ENCODE data around the gene AP3D1.

The AP3D1 gene

DNA sequence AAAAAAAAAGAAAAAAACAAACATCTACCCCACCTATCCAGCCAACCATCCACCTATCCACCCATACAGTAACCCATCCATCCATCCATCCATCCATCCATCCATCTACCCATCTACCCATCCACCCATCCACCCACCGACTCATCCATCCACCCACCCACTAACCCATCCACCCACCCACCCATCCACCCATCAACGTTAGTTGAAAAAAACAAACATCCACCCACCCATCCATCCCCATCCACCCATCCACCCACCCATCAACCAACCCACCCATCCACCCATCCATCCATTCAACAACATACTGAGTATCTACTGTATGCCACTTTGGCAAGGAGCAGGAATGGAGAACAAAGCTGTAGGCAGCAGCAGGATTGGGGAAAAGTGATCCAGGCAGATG is 6.1 kb upstream of the AP3D1 start:
- H3K27ac ChIP-seq (ENCODE audit: low read depth, low read length) = no peak overlapping the region
- H3K36me3 ChIP-seq (ENCODE audit: control insufficient read depth in 5 of 5, insufficient read depth in 5 of 5, low read length in 5 of 5) = no peaks in the 10 kb centered on the region
- H3K9ac ChIP-seq (ENCODE audit: low read length in 5 of 5) = no peak overlapping the region
- no peaks in the 10 kb centered on the region for H3K27me3 ChIP-seq (ENCODE audit: control insufficient read depth in 5 of 5, insufficient read depth in 4 of 5, low read length in 5 of 5)
- no peaks in the 10 kb centered on the region for H3K9me3 ChIP-seq (ENCODE audit: control insufficient read depth in 5 of 5, low read length in 5 of 5)
- no peaks in the 10 kb centered on the region for H3K4me1 ChIP-seq (ENCODE audit: control insufficient read depth in 5 of 5, insufficient read depth in 5 of 5, low read length in 5 of 5)
- H3K4me3 ChIP-seq (ENCODE audit: low read depth in 1 of 5, low read length in 5 of 5) = no peak overlapping the region

DNA sequence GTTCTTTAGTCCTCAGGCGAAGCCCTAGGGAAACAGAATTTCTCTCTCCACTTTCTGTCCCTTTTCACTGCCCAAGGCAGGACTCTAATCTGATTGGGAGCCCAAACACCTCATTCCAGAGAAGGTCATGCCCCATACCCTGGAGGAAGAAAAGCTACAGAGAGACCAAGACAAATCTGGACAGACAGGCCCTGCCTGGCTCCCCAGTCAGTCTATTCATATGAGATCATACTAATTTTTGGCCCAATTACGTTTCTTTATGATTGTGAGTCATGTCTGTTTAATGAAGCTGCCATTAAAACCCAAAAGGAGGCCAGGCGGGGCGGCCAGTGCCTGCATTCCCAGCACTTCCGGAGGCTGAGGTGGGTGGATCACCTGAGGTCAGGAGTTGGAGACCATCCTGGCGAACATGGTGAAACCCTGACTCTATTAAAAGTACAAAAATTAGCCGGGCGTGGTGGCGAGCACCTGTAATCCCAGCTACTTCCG is 3.3 kb upstream of the AP3D1 start:
- H3K27me3 ChIP-seq (ENCODE audit: control insufficient read depth in 5 of 5, insufficient read depth in 4 of 5, low read length in 5 of 5) = peaks cover 0 to 4% (median 0%) of the 10 kb centered on the region in 5 donors
- H3K4me1 ChIP-seq (ENCODE audit: control insufficient read depth in 5 of 5, insufficient read depth in 5 of 5, low read length in 5 of 5) = peaks cover 11 to 21% (median 19%) of the 10 kb centered on the region in 5 donors
- H3K9ac ChIP-seq (ENCODE audit: low read length in 5 of 5) = no peak overlapping the region
- no peaks in the 10 kb centered on the region for H3K9me3 ChIP-seq (ENCODE audit: control insufficient read depth in 5 of 5, low read length in 5 of 5)
- H3K27ac ChIP-seq (ENCODE audit: low read depth, low read length) = no peak overlapping the region
- H3K4me3 ChIP-seq (ENCODE audit: low read depth in 1 of 5, low read length in 5 of 5) = no peak overlapping the region
- H3K36me3 ChIP-seq (ENCODE audit: control insufficient read depth in 5 of 5, insufficient read depth in 5 of 5, low read length in 5 of 5) = no peaks in the 10 kb centered on the region

DNA sequence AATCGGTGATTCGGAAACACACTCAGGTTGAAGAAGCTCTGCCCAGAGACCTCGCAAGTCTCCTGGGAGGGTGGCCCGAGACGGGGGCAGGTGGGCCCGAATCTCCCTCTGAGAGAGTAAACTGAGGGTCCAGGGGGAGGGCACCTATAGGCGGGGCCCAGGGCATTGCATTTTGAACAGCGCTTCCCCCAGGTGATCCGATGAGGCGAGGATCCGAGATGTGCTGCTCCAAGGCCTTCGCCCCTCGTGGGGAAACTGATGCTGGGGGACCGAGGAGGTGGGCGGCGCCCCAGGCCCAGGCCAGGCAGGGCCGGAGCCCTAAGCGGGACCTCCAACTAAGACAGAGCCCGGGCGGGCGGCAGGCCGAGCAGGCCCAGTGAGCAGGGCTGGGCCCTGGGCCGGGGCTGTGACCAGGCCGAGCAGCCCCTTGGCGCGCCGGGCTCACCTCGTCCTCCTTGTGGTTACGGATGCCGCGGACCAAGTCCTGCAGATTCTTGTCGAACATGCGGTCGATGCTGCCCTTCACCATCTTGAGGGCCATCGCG is 500 bp downstream of the AP3D1 start:
- peak overlapping the region; percentile 61 to 95 (median 93) for H3K4me3 ChIP-seq (ENCODE audit: low read depth in 1 of 5, low read length in 5 of 5)
- peak overlapping the region; percentile 84 for H3K27ac ChIP-seq (ENCODE audit: low read depth, low read length)
- peaks cover 0 to 4% (median 0%) of the 10 kb centered on the region in 5 donors for H3K27me3 ChIP-seq (ENCODE audit: control insufficient read depth in 5 of 5, insufficient read depth in 4 of 5, low read length in 5 of 5)
- no peaks in the 10 kb centered on the region for H3K9me3 ChIP-seq (ENCODE audit: control insufficient read depth in 5 of 5, low read length in 5 of 5)
- H3K9ac ChIP-seq (ENCODE audit: low read length in 5 of 5) = peak overlapping the region; percentile 81 to 99 (median 97)
- H3K36me3 ChIP-seq (ENCODE audit: control insufficient read depth in 5 of 5, insufficient read depth in 5 of 5, low read length in 5 of 5) = peaks cover 0 to 2% (median 0%) of the 10 kb centered on the region in 5 donors
- H3K4me1 ChIP-seq (ENCODE audit: control insufficient read depth in 5 of 5, insufficient read depth in 5 of 5, low read length in 5 of 5) = peaks cover 12 to 39% (median 32%) of the 10 kb centered on the region in 5 donors

DNA sequence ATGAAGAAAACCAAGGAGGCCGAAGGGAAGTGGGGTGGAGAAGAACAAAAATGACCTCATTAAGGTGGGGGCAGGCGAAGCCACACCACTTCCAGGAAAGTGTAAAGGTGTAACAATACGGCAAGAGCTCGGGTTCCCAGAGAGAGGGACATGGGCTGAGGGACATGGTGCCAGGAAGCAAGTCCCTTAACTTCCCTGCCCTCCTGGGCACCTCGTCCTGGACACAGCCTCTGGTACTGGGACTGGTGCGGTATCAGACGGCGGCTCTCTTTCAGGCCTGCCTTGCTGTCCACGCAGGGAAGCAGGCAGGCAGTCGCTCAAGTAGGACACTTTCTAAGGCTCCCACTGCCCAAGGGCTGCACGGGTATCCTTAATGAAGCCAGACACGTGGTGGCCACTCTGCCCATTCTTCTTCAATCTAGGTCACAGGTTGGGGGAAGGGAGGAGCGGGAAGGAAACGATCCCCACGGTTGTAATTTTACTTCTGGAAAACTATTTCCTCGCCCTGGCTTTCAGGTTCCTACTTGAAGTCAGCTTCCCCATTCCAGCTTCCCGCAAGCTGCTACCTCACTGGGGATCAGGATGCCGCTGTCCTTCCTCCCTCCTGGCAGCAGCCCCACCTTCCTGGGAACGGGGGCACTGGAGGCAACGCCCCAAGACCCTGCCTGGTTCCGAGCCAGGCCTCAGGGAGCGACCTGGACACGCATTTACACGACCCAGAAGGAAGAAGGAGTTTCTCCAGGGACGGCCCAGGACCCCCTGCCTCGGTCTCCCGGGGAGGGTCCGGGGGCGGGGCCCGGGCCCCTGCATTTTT is 1.2 kb downstream of the AP3D1 start:
- Histone ChIP-seq H3K27me3 (ENCODE audit: control insufficient read depth in 5 of 5, insufficient read depth in 4 of 5, low read length in 5 of 5) (peaks cover 0 to 4% (median 0%) of the 10 kb centered on the region in 5 donors), H3K4me3 (ENCODE audit: low read depth in 1 of 5, low read length in 5 of 5) (peak overlapping the region; percentile 74 to 95 (median 93)), H3K4me1 (ENCODE audit: control insufficient read depth in 5 of 5, insufficient read depth in 5 of 5, low read length in 5 of 5) (peaks cover 12 to 39% (median 32%) of the 10 kb centered on the region in 5 donors), H3K36me3 (ENCODE audit: control insufficient read depth in 5 of 5, insufficient read depth in 5 of 5, low read length in 5 of 5) (peaks cover 0 to 3% (median 3%) of the 10 kb centered on the region in 5 donors), H3K9ac (ENCODE audit: low read length in 5 of 5) (peak overlapping the region; percentile 81 to 99 (median 97)), H3K9me3 (ENCODE audit: control insufficient read depth in 5 of 5, low read length in 5 of 5) (no peaks in the 10 kb centered on the region), H3K27ac (ENCODE audit: low read depth, low read length) (peak overlapping the region; percentile 84)

DNA sequence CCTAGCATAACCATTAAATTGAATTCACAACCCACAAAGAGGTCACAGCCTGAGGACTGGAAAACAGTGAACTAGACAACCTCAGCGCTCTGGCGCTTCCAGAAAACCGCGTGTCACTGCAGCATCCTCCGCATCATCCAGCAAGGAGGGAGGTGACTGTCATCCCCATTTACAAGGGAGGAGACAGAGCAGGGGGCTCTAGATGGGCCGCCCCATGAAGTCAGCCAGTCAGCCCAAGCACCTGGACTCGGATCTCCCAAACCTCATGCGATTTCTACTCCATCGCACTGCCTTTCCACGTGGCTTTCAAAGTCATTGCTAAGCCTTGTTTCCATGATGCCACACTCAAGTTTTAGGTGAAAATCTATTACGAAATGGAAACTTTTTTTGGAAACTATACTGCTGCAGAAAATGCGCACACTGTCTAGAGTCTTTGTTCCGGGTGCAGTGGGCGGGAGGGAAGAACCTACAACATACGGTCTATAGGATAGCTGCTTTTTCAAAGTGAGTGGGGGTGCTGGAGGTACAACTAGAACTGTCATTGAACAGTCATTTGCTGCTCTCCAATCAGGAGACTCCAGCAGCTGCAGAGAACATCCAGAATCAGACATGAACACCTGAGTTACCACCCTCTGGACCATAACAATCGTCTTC is 2.8 kb downstream of the AP3D1 start:
- H3K9ac ChIP-seq (ENCODE audit: low read length in 5 of 5) = peak overlapping the region in 1 of 5 donors; percentile 47
- H3K9me3 ChIP-seq (ENCODE audit: control insufficient read depth in 5 of 5, low read length in 5 of 5) = no peaks in the 10 kb centered on the region
- peaks cover 0 to 13% (median 6%) of the 10 kb centered on the region in 5 donors for H3K36me3 ChIP-seq (ENCODE audit: control insufficient read depth in 5 of 5, insufficient read depth in 5 of 5, low read length in 5 of 5)
- H3K4me1 ChIP-seq (ENCODE audit: control insufficient read depth in 5 of 5, insufficient read depth in 5 of 5, low read length in 5 of 5) = peaks cover 12 to 39% (median 32%) of the 10 kb centered on the region in 5 donors
- no peak overlapping the region for H3K4me3 ChIP-seq (ENCODE audit: low read depth in 1 of 5, low read length in 5 of 5)
- no peak overlapping the region for H3K27ac ChIP-seq (ENCODE audit: low read depth, low read length)
- H3K27me3 ChIP-seq (ENCODE audit: control insufficient read depth in 5 of 5, insufficient read depth in 4 of 5, low read length in 5 of 5) = peaks cover 0 to 4% (median 0%) of the 10 kb centered on the region in 5 donors

DNA sequence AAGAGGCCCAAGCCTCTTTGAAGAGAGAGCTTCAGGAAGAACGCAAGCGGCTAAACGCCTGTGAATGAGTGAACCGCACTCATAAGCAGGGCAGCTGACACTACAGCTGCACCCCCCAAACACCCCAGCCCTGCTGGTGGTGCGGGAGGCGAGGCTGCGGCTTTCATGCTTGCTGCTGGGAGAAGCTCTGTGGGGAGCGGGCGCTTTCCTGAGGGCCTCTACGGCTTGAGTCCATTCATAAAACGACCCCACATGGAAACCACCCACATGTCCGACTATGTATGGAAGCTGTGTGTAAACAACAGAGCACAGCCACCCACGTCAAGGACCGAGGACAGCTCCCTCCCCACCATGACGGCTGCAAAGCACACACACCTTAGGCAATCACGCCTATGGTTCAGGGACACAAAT is 5.5 kb downstream of the AP3D1 start:
- Histone ChIP-seq H3K9me3 (ENCODE audit: control insufficient read depth in 5 of 5, low read length in 5 of 5) (no peaks in the 10 kb centered on the region), H3K4me1 (ENCODE audit: control insufficient read depth in 5 of 5, insufficient read depth in 5 of 5, low read length in 5 of 5) (peaks cover 8 to 31% (median 25%) of the 10 kb centered on the region in 5 donors), H3K9ac (ENCODE audit: low read length in 5 of 5) (no peak overlapping the region), H3K27ac (ENCODE audit: low read depth, low read length) (no peak overlapping the region), H3K4me3 (ENCODE audit: low read depth in 1 of 5, low read length in 5 of 5) (no peak overlapping the region), H3K36me3 (ENCODE audit: control insufficient read depth in 5 of 5, insufficient read depth in 5 of 5, low read length in 5 of 5) (peaks cover 0 to 13% (median 6%) of the 10 kb centered on the region in 5 donors), H3K27me3 (ENCODE audit: control insufficient read depth in 5 of 5, insufficient read depth in 4 of 5, low read length in 5 of 5) (no peaks in the 10 kb centered on the region)

DNA sequence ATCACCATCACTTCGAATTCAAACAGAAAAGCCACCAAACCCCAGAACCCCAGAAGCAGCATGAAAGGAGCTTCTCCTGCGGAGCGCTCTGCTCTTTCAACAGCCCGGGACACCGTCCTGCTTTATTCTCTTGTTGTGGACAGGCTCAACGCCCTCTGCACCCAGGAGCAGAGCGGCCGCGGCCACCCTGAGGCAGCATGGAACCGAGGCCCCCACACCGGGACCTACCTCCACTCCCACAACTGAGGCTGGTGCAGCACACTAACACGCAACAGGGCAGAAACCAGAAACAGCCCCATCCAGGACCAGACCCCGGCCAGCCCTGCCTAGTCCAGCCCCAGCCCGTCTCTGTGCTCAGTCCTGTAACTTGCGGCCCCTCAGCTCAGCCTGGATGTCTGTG is 7.2 kb downstream of the AP3D1 start:
- H3K4me3 ChIP-seq (ENCODE audit: low read depth in 1 of 5, low read length in 5 of 5) = no peak overlapping the region
- no peak overlapping the region for H3K9ac ChIP-seq (ENCODE audit: low read length in 5 of 5)
- H3K4me1 ChIP-seq (ENCODE audit: control insufficient read depth in 5 of 5, insufficient read depth in 5 of 5, low read length in 5 of 5) = peaks cover 0 to 15% (median 8%) of the 10 kb centered on the region in 5 donors
- peaks cover 0 to 25% (median 16%) of the 10 kb centered on the region in 5 donors for H3K36me3 ChIP-seq (ENCODE audit: control insufficient read depth in 5 of 5, insufficient read depth in 5 of 5, low read length in 5 of 5)
- no peak overlapping the region for H3K27ac ChIP-seq (ENCODE audit: low read depth, low read length)
- no peaks in the 10 kb centered on the region for H3K27me3 ChIP-seq (ENCODE audit: control insufficient read depth in 5 of 5, insufficient read depth in 4 of 5, low read length in 5 of 5)
- H3K9me3 ChIP-seq (ENCODE audit: control insufficient read depth in 5 of 5, low read length in 5 of 5) = no peaks in the 10 kb centered on the region

DNA sequence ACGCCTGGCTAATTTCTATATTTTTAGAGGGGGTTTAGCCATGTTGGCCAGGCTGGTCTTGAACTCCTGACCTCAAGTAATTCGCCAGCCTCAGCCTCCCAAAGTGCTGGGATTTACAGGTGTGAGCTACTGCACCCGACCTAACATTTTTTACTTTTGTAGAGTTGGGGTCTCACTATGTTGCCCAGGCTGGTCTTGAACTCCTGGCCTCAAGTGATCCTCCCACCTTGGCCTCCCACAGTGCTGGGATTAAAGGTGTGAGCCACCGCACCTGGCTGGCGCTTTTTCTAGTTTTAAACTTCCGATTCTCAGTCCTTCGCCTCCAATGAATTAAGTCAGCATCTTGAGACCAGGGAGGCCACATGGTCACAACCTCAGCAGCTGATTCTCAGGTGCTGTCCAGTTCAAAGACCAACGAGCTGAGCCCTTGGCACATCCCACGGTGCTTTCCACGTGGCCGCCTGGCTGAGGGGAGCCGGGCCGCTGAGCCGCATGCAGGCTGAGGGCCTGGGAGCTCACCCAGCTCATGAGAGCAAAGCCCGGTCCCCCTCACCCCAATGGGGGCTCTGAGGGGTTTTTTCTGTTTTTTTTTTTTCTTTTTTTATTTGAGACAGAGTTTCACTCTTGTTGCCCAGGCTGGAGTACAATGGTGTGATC is 9.1 kb downstream of the AP3D1 start:
- Histone ChIP-seq H3K27ac (ENCODE audit: low read depth, low read length) (no peak overlapping the region), H3K4me1 (ENCODE audit: control insufficient read depth in 5 of 5, insufficient read depth in 5 of 5, low read length in 5 of 5) (peaks cover 0 to 4% (median 0%) of the 10 kb centered on the region in 5 donors), H3K36me3 (ENCODE audit: control insufficient read depth in 5 of 5, insufficient read depth in 5 of 5, low read length in 5 of 5) (peaks cover 0 to 40% (median 32%) of the 10 kb centered on the region in 5 donors), H3K9ac (ENCODE audit: low read length in 5 of 5) (no peak overlapping the region), H3K27me3 (ENCODE audit: control insufficient read depth in 5 of 5, insufficient read depth in 4 of 5, low read length in 5 of 5) (no peaks in the 10 kb centered on the region), H3K4me3 (ENCODE audit: low read depth in 1 of 5, low read length in 5 of 5) (no peak overlapping the region), H3K9me3 (ENCODE audit: control insufficient read depth in 5 of 5, low read length in 5 of 5) (no peaks in the 10 kb centered on the region)

DNA sequence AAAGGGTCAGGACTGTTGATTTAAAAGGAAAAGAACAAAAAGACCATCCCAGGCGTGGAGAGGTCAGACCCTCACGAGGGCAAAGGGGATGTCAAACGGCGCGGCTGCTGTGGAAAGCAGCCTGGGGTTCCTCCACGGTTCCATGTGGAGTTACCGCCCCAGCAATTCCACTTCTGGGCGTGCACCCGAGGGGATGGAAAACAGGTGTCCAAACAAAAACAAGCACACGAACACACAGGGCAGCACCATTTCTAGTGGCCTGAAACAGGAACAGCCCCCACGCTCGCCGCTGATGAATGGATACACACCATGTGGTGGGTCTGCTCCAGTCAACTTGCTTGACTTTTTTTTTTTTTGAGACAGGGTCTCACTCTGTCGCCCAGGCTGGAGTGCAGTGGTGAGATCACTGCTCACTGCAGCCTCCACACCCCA is 11.2 kb downstream of the AP3D1 start:
- H3K9ac ChIP-seq (ENCODE audit: low read length in 5 of 5) = no peak overlapping the region
- H3K36me3 ChIP-seq (ENCODE audit: control insufficient read depth in 5 of 5, insufficient read depth in 5 of 5, low read length in 5 of 5) = peaks cover 0 to 55% (median 42%) of the 10 kb centered on the region in 5 donors
- H3K27ac ChIP-seq (ENCODE audit: low read depth, low read length) = no peak overlapping the region
- H3K4me3 ChIP-seq (ENCODE audit: low read depth in 1 of 5, low read length in 5 of 5) = no peak overlapping the region
- peaks cover 0 to 3% (median 0%) of the 10 kb centered on the region in 5 donors for H3K4me1 ChIP-seq (ENCODE audit: control insufficient read depth in 5 of 5, insufficient read depth in 5 of 5, low read length in 5 of 5)
- H3K9me3 ChIP-seq (ENCODE audit: control insufficient read depth in 5 of 5, low read length in 5 of 5) = no peaks in the 10 kb centered on the region
- H3K27me3 ChIP-seq (ENCODE audit: control insufficient read depth in 5 of 5, insufficient read depth in 4 of 5, low read length in 5 of 5) = no peaks in the 10 kb centered on the region
